NAMALWA (cell line): ENCODE results near the gene DAB2IP.

Experiments used
- DNase-seq: peaks from one replicate; pipeline ENCODE4 v3.0.0-alpha.2; 2015; ENCODE audit warnings: low spot score

DAB2IP gene

DNA sequence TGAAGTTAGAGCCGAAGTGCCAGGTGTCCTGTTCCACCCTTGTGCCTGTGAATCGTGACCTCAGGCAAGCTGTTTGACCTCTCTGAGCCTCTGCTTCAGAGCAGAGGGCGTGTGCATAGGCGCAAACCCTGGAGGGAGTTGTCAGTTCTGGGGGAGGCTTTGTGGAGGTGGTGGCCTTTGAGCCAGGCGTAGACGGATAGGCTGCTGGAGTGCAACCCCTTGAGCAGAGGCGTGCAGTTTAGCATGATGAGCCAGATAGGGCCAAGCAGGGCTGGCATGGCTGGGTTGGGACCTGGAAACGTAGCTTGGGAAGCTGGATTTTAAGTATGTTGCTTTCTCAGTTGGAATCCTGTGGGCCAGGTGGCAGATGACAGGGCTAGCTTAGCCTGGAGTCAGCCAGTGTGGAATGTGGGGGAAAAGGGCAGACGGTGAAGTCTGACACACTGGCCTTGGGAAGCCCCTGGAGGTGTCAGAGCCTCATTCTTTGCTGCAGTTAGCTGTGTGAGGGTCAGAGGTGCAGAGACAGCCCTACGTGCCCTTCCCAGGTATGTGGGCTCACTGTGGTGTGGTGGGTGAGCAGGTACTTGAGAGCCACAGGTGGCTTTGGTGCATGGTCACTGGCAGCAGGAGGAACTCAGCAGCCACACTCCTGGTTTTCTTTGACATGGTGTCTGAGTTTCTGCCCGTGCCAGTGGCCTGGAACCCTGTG, 93.4 kb downstream of the DAB2IP start:
- DNase-seq: no peak

- no peak for DNase-seq
Measured at GRCh38 chr9:121745396-121745695, 93.9 kb downstream of the DAB2IP start.

DNA sequence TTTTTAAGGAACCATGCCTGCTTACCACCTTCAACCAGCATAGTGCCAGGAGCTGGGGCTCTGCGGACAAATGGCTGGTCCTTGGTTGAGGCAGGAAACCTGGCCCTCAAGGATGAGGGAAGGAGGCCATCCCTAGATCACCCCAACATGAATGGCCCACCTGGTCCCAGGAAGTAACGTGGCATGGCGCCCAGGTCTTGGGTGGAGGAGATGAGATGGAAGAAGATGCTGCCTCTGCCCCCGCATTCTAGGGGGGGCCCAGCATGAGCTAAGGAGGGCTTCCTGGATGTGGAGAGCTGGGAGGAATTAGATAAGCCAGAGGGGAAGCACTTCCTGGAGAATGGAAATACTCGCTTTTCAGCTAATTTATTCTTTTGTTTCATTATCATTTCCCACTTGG, 95.0 kb downstream of the DAB2IP start:
- DNase-seq: no peak

DNA sequence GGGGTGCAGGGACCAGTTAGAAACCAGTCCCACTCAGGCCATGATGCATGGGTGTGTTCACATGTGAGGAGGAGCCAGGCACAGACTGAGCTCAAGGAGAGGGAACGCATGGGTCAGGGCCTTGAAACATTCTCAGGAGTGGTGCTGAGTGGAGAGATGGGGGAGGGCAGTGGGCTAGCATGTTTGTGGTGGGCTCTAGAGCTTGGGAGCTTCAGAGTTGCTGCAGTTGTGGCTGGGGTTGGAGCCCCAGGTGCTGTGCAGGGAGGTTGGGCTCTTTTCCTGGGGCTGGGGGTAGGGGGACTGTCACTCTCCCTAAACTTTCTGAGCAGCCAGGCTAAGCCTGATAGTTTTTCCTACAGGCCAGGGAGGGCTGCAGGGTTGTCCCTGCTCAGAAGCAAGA, 95.4 kb downstream of the DAB2IP start:
- DNase-seq: no peak

- DNase-seq: no peak
Measured at GRCh38 chr9:121748074-121748473, 96.6 kb downstream of the DAB2IP start.

DNA sequence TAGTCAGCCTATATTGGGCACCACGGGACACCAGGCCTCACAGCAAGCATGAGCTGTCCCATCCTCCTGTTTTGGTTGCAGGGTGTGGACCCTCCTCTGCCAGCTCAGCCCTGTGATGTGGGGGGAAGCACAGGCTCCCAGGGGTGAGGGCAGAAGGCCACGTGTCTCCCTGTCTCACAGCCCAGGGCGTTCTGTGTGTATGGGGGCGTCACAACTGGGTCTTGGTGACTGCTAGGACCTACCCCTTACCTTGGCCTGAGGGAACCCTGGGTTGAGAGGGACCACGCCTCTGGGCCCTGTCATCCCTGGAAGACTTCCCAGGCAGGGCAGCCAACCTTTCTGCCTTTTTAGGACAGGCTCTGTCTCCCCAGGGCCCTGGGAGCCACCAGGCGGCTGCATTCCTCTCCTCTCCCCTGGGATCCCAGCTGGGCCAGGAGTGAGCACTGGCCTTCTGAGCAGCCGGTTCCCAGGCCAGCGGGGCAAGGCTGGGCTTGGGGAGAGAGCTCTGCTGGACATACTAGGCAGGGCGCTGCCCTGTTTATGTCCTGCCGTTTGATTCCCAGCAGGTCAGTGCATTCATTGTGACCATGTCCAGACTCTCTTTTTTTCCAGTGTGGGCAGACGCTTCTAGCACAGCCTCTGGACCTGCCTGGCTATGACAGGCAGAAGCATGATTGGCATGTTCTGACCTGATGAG, 97.4 kb downstream of the DAB2IP start:
- no peak for DNase-seq

- DNase-seq: no peak
Measured at GRCh38 chr9:121749614-121750013, 98.2 kb downstream of the DAB2IP start.

DNA sequence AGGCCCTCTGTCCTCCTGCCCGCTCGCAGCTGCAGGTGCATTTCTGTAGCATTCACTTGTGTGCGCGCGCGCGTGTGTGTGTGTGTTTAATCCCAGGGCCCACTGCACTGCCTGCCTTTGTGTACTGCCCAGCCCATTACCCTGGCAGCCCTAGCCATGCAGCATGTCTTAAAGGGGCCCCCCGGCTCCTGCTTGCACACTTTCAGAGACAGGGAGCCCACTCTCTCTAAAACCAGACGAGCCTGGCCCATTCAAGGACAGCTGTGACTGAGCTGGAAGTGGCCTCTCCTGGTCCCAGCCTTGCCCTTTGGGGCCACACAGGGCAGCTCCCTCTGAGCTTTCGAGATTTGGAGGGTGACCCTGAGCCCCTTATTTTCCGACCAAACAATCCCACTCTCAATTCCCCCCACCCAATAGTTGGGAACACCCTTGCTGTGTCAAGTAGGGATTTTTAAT, 98.9 kb downstream of the DAB2IP start:
- DNase-seq: no peak

GRCh38 chr9:121750715-121751623, 99.5 kb downstream of the DAB2IP start:
- no peak for DNase-seq

- no peak for DNase-seq
Measured at GRCh38 chr9:121751686-121752445, 100.4 kb downstream of the DAB2IP start.

- no peak for DNase-seq
Measured at GRCh38 chr9:121752929-121753328, 101.5 kb downstream of the DAB2IP start.

GRCh38 chr9:121753802-121754654, 102.6 kb downstream of the DAB2IP start:
- DNase-seq: no peak

DNA sequence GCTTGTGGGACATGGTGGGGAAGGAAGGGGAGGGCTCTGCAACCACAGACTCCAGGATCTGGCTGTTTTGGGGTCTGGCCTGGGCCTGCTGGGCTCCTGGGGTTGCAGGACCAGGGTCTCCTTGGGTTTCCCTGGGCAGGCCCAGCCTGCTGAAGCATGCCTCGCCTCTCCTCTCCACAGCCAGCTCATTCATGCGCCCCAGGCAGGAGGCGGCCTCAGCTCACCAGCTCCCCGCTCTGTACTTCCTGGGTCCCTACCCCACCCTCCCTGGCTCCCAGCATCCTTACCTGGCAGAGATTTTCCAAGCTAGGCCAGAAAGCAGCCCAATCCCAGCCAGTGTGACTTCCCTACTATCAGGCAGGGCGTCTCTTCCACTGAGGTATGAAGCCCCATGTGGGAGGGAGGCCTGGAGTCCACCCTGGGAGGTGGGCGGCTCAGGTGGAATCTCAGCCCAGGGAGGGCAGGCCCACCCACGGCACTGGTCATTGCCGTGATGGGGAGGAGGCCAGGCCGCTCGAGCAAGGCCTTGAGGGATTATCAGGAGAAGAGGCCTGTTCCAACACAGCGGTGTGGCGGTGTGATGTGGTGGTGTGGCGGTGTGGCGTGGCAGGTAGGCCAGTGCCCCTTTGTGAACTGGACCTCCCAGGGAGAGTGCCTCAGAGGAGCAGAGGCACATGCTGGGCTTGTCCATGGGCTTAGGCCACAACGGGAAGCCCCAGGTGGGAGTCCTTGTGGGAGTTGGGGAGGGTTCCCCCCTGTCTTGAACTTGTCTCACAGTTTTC, 103.4 kb downstream of the DAB2IP start:
- DNase-seq: no peak

DNA sequence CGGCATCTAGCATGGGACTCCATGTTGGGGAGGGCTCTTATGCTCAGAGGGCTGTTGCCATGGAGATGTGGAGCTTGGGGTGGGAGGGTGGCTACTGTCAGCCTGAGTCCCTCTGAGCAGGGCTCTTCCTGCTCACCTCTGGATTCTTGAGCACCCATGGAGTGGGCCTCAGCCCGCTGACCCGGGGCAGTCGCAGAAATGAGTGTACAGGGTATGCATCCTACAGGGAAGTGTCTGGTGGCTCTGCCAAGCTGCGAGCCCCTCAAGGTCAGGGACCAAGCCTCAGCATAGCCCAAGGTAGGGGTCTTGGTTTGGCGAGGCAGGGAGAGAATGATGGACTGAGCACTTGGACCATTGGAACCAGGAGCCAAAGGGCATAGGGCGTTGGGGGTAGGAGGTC, 104.1 kb downstream of the DAB2IP start:
- no peak for DNase-seq

- no peak for DNase-seq
Measured at GRCh38 chr9:121756474-121757280, 105.2 kb downstream of the DAB2IP start.

- no peak for DNase-seq
Measured at GRCh38 chr9:121757281-121757585, 105.8 kb downstream of the DAB2IP start.

DNA sequence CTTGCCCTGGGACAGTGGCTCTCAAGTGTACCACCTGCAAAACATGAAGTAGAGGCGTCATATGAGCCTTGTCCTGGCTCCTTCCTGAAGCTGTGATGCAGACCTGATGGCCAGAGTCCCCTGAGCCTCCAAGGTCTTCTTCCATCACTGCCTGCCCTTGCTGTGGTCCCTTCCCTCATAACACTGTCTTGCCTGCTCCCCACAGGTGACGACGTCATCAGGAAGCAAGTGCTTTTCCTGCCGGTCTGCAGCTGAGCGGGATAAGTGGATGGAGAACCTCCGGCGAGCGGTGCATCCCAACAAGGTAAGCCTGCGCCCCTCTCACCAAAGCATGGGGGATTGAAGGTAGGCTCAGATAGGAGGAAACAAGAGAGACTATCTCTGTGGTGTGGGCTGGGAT, 107.3 kb downstream of the DAB2IP start:
- DNase-seq: no peak

DNA sequence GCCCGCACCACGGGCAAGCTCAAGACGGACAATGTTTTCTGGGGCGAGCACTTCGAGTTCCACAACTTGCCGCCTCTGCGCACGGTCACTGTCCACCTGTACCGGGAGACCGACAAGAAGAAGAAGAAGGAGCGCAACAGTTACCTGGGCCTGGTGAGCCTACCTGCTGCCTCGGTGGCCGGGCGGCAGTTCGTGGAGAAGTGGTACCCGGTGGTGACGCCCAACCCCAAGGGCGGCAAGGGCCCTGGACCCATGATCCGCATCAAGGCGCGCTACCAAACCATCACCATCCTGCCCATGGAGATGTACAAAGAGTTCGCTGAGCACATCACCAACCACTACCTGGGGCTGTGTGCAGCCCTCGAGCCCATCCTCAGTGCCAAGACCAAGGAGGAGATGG, 108.6 kb downstream of the DAB2IP start:
- no peak for DNase-seq

GRCh38 chr9:121760571-121760970, 109.1 kb downstream of the DAB2IP start:
- DNase-seq: no peak

- DNase-seq: no peak
Measured at GRCh38 chr9:121763131-121763530, 111.7 kb downstream of the DAB2IP start.
